ENCODE data around the gene LRRC4B.
"Not testable (repeated sequence)": the region's sequence is repeated elsewhere in the genome, so short reads cannot be mapped to it uniquely, and the experiment has no call there.

Gene LRRC4B

DNA sequence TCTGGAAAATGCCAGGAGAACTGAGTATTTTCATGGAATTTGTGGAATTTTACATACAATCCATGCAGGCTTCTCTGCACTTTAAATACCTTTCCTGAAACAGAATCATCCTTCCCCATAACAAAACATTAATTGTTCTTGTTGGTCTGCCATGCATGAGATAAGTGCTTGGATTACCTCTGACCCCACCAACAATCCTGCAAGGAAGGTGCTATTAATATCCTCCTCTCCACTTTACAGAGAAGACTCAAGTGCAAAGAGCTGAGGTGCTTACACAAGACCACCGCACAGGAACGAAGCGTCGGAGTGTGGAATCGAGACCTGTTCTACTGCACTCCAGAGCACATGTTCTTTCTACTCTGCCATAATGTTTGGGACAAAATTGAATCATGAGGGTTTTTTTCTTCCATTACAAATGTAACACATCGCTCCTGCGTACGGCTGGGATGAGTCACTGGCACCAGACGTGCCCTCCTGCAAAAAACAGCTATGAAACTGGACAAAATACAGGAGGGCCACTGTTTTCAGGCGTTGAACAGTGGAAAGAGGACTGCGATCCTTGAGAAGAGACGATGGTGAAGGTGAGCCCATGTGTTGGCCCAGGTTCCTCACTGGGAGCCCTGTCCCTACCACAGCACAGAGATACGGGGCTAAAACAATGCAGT lies 12.9 kb upstream of the LRRC4B start:
- TF ChIP-seq, protein P1, sequence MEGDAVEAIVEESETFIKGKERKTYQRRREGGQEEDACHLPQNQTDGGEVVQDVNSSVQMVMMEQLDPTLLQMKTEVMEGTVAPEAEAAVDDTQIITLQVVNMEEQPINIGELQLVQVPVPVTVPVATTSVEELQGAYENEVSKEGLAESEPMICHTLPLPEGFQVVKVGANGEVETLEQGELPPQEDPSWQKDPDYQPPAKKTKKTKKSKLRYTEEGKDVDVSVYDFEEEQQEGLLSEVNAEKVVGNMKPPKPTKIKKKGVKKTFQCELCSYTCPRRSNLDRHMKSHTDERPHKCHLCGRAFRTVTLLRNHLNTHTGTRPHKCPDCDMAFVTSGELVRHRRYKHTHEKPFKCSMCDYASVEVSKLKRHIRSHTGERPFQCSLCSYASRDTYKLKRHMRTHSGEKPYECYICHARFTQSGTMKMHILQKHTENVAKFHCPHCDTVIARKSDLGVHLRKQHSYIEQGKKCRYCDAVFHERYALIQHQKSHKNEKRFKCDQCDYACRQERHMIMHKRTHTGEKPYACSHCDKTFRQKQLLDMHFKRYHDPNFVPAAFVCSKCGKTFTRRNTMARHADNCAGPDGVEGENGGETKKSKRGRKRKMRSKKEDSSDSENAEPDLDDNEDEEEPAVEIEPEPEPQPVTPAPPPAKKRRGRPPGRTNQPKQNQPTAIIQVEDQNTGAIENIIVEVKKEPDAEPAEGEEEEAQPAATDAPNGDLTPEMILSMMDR (IDR thresholded peaks at IDR 0.05; ENCODE audit: low read depth, low read length, missing control alignments): no peak
- H3K4me3 ChIP-seq (ENCODE audit: low read depth, low read length): no peak overlapping the region
- in situ Hi-C loops (cut with HindIII; ENCODE audit: low sequenced_read_pairs): no loop called here
- no peak for DNase-seq (ENCODE audit: low read depth)

DNA sequence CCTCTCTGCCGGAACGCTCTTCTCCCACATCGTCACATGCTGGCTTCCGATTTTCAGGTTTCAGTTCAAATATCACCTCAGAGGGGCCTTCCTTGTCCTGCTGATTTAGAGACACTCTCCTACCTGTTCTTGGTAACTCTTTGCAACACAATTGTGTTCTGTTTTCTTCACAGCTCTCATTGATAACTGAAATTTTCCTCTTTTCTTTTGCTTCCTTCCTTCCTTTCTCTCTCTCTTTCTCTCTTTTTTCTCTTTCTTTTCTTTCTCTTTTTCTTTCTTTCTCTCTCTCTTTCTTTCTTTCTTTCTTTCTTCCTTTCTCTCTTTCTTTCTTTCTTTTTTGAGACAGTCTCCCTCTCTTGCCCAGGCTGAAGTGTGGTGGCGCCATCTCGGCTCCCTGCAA lies 12.0 kb upstream of the LRRC4B start:
- TF ChIP-seq, protein P1 (IDR thresholded peaks at IDR 0.05; ENCODE audit: low read depth, low read length, missing control alignments): no peak
- no peak overlapping the region for H3K4me3 ChIP-seq (ENCODE audit: low read depth, low read length)
- in situ Hi-C loops (cut with HindIII; ENCODE audit: low sequenced_read_pairs): no loop called here
- DNase-seq (ENCODE audit: low read depth): no peak

DNA sequence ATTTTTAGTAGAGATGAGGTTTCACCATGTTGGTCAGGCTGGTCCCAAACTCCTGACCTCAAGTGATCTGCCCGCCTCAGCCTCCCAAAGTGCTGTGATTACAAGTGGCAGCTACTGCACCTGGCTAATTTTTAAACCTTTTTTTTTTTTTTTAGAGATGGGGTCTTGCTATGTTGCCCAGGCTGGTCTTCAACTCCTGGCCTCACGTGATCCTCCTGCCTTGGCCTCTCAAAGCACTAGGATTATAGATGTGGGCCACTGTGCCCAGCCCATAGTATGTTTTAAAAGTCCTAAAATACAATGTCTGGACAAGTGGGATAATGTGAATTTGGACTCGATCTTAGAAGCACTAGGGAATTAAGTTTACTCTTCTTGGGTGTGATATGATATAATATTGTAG lies 8.5 kb upstream of the LRRC4B start:
- H3K4me3 ChIP-seq (ENCODE audit: low read depth, low read length); in situ Hi-C loops (cut with HindIII; ENCODE audit: low sequenced_read_pairs); DNase-seq (ENCODE audit: low read depth): not testable (repeated sequence)

DNA sequence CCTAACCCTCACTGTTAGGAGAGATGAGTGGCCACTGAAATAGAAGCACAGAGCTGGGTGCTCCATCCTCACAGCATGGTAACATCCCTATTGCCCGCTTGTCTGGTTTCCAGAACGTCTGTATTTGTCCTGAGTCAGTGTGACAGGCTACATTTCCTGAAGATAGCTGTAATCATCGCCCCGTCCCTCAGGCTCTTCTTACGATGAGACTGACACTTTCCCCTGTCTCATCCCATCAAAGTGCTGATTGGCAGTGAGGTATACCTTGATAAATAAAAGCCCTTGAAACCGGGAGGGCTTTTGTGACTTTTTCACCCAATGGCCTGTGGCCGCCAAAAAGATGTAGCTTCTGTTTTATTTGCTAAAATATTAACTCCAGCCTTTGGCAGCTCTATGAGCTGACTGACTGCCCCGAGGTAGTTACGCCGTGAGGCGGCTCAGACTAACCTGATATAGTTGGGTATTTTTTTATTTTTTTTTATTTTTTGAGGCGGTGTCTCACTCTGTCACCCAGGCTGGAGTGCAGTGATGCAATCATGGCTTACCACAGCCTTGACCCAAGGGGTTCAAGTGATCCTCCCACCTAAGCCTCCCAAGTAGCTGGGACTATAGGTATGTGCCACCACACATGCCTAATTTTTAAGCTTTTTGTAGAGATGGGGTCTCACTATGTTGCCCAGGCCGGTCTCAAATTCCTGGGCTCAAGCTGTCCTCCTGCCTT lies 5.7 kb upstream of the LRRC4B start:
- no peak for DNase-seq (ENCODE audit: low read depth)
- TF ChIP-seq, protein P1 (IDR thresholded peaks at IDR 0.05; ENCODE audit: low read depth, low read length, missing control alignments): no peak
- in situ Hi-C loops (cut with HindIII; ENCODE audit: low sequenced_read_pairs): no loop called here
- no peak overlapping the region for H3K4me3 ChIP-seq (ENCODE audit: low read depth, low read length)

DNA sequence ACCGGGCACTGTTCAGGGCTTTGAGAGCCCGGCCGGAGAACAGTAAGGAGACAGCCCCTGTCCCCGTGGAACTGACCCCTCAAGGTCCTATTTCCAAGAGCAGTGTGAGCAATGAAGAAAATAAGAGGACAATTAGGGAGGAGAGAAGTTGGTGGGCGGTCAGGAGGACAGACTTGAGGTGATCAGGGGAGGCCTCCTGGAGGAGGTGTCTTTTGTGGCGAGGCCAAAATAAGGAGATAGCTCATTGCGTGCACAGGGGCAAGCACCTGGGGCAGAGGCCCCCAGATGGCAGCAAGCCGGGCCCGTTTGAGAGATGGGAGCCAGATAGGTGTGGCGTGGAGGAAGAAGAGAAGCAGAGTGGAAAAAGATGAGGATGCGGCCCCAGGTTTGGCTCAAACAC lies 2.8 kb upstream of the LRRC4B start:
- TF ChIP-seq, protein P1 (IDR thresholded peaks at IDR 0.05; ENCODE audit: low read depth, low read length, missing control alignments): no peak
- DNase-seq (ENCODE audit: low read depth): no peak
- in situ Hi-C loops (cut with HindIII; ENCODE audit: low sequenced_read_pairs): no loop called here
- H3K4me3 ChIP-seq (ENCODE audit: low read depth, low read length): no peak overlapping the region

DNA sequence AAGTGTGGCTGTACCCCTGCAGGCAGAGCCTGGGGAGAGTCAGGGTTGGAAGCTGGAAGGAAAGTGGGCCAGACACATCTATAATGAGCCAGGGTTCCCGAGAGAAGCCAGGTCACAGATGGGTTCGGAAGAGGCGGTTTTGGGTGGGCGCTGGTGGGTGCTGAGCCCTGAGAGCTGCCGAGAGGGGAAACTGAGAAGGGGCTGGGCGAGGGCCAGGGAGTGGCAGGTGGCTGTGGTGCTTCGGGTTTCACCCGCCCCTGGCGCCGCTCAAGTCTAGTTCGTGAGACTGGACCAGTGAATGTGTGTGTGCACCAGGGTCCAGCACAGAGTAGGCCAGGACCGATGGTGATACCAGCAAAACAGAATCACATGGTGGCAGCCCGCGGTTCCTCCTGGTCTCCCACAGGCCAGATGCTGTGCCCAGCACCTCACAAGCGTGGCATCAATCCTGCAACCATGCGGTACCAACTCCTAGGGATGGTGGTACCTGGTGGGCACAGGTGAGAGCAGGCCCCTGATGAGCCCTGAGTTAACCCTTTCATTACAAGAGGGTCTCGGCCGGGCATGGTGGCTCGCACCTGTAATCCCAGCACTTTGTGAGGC lies 1.8 kb upstream of the LRRC4B start:
- no peak for DNase-seq (ENCODE audit: low read depth)
- no peak overlapping the region for H3K4me3 ChIP-seq (ENCODE audit: low read depth, low read length)
- TF ChIP-seq, protein P1 (IDR thresholded peaks at IDR 0.05; ENCODE audit: low read depth, low read length, missing control alignments): no peak
- in situ Hi-C loops (cut with HindIII; ENCODE audit: low sequenced_read_pairs): no loop called here
